ENCODE results near the gene NTRK3.

DNA sequence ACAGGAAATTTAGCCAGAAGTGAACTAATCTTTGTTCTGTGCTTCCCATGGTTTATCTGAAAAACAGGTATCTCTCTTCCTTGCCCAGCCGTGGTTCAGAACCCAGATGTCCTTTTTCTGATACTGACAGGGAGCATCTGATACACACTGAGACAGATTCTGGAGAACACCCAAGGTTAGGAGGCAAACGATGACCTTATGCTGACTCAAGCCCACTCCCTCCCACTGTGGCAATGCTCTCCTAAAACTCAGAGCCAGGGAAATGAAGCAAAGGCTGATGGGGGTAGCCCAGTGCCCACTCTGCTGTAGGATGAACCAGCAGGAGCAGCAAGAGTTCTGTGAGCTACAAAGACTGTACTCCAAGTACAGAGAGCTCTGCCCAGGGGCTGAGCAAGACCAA, 225.1 kb downstream of the NTRK3 start:
- TF ChIP-seq, protein P1, sequence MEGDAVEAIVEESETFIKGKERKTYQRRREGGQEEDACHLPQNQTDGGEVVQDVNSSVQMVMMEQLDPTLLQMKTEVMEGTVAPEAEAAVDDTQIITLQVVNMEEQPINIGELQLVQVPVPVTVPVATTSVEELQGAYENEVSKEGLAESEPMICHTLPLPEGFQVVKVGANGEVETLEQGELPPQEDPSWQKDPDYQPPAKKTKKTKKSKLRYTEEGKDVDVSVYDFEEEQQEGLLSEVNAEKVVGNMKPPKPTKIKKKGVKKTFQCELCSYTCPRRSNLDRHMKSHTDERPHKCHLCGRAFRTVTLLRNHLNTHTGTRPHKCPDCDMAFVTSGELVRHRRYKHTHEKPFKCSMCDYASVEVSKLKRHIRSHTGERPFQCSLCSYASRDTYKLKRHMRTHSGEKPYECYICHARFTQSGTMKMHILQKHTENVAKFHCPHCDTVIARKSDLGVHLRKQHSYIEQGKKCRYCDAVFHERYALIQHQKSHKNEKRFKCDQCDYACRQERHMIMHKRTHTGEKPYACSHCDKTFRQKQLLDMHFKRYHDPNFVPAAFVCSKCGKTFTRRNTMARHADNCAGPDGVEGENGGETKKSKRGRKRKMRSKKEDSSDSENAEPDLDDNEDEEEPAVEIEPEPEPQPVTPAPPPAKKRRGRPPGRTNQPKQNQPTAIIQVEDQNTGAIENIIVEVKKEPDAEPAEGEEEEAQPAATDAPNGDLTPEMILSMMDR (IDR thresholded peaks at IDR 0.05; ENCODE audit: low read depth, low read length, poor library complexity, severe bottlenecking) = no peak
- no peak for TF ChIP-seq EZH2phosphoT487 (IDR thresholded peaks at IDR 0.05; ENCODE audit: borderline replicate concordance, low read length)
